CD4-positive, alpha-beta T cell treated with Interleukin-17A for 4 hours (primary cell): ENCODE data around the gene TMPRSS6.

Experiments used
- DNase-seq: peaks from one replicate; pipeline ENCODE4 v3.0.0-alpha.2; 2020; ENCODE audit warnings: mixed read lengths

TMPRSS6 gene

DNA sequence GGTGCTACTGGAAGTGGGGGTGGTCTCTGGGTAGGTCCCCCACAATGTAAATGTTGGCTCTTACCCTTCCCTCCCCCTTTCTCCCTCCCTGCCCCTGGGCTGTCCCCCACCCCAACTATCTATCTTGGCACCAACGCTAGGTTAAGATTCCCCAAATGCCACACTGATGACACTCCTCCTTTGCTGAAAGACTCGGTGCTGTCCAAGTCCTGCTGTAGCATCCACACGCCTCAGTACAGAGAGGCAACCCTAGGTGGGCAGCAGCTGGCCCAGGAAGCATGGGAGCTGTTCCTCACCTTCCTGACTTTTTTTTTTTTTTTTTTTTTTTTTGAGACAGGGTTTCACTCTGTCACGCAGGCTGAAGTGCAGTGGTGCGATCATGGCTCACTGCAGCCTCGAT, 61.4 kb downstream of the TMPRSS6 start:
- no peak for DNase-seq

DNA sequence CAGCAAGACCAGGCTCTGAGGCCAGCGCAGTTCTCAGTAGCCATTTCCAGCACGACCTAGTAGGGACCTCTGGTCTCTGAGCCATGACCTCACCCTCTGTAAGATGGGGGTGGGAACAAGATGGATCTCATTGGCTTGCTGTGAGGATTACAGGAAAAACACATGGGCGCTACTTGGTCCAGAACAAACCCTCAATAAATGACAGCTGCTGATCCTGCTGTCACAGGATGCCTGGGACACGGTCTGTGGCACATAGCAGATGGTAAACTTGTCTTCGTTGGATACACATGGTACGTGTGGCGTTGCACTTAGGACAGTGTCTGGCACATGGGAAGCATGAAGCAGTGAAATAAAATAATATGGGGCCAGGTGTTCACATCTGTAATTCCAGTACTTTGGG, 62.5 kb downstream of the TMPRSS6 start:
- DNase-seq, result no peak

DNA sequence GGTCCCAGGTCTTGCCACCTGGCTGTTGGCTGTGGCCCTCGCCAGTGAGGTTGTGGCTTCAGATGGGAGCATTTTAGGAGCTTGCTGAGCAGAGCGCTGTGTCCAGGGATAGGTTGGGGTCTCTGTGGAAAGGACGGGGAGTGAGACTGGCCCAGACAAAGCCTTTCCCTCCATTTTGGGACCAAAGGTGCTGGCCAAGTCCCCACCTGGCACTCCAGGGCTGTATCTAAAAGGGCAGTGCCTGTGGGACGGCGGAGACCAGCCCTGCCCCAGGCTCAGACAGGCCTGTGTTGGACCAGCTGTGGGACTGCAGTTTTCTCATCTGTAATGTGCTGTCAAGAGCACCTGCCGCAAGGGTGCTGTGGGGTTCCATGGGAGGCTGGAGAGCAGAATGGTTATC, 62.9 kb downstream of the TMPRSS6 start:
- no peak for DNase-seq

- no peak for DNase-seq
These were observed 63.6 kb downstream of the TMPRSS6 start for GRCh38 chr22:37045958-37046357.

DNA sequence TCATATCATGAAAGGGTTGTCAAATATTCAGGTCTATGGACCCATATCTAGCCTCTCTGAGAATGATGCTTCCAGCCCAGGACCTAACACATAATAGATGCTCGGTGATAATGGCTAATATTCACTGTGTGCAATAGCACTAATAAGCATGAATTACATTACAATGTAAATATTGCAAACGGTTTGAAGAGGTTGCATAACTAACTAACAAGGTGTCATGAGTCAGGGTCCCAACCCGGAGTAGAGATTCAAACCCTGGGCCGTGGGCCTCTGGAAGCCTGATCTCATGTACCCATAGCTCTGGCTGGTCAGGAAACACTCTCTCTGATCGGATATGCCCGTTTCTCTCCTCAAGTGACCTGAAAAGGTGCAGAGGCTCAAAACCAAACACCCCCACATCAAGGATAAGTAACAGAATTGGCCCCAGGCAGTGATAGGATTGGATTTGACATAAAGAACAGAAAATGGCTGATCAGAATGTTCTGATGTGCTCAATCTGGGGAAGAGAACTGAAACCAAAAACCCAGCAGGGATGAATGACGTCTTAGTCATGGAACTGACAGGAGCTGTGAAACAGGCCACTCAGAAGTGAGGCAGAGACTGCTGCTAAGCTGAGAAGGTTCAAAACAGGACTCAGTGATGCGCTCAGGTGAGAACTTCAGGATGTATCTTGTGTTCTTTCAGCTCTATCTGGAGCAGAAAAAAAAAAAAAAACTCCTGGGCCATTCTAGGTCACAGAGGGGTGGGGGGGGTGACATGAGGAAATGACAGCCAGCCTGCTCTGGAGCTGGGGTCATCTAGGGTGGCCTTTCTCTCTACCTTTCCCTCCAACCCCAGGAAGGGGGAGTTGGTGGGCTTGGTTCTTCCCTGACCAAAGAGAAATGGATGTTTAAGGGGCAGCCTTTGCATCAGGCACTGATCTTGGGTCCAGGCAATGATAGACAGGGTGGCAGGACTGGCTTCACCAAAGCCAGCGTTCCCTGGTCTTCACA, 64.6 kb downstream of the TMPRSS6 start:
- DNase-seq, result no peak

DNA sequence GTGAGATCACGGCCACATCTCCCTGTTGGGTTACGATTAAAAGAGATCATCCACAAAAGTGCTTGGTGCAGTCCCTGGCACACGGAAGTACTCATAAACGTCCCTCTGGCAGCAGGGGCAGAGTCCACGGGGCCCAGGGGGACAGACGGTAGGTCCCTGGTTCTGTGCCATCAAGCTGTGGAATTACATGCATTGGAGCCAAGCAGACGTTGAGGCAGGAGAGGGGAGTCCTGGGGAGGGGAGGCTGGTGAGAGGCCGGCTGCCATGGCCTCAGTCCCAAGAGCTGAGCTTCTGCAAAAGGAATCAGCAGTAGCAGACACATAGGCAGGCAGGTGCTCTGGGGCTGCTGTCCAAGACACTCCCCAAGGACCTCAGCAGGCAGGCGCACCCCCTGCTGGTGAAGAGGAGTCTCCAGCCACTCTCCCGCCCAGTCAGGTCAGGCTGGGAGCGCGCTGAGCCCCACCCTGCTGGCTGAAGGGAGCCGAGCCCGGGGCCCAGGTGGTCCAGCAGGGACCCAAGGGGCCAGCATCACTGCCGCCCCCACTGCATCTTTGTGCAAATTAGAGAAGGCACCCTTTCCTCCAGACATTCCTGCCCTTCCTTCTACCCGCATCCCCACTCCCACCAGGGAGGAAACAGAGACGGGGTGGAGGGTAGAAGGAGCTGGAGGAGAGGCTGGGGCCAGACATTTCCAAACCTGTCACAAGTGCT, 65.5 kb downstream of the TMPRSS6 start:
- DNase-seq, result peak; percentile 50

GRCh38 chr22:37043209-37043827, 66.2 kb downstream of the TMPRSS6 start:
- no peak for DNase-seq

GRCh38 chr22:37039466-37039865, 70.0 kb downstream of the TMPRSS6 start:
- no peak for DNase-seq

GRCh38 chr22:37037669-37038068, 71.8 kb downstream of the TMPRSS6 start:
- no peak for DNase-seq

- DNase-seq, result no peak
These were observed 72.7 kb downstream of the TMPRSS6 start for GRCh38 chr22:37036655-37037377.

- DNase-seq, result no peak
These were observed 75.7 kb downstream of the TMPRSS6 start for GRCh38 chr22:37033605-37034430.

DNA sequence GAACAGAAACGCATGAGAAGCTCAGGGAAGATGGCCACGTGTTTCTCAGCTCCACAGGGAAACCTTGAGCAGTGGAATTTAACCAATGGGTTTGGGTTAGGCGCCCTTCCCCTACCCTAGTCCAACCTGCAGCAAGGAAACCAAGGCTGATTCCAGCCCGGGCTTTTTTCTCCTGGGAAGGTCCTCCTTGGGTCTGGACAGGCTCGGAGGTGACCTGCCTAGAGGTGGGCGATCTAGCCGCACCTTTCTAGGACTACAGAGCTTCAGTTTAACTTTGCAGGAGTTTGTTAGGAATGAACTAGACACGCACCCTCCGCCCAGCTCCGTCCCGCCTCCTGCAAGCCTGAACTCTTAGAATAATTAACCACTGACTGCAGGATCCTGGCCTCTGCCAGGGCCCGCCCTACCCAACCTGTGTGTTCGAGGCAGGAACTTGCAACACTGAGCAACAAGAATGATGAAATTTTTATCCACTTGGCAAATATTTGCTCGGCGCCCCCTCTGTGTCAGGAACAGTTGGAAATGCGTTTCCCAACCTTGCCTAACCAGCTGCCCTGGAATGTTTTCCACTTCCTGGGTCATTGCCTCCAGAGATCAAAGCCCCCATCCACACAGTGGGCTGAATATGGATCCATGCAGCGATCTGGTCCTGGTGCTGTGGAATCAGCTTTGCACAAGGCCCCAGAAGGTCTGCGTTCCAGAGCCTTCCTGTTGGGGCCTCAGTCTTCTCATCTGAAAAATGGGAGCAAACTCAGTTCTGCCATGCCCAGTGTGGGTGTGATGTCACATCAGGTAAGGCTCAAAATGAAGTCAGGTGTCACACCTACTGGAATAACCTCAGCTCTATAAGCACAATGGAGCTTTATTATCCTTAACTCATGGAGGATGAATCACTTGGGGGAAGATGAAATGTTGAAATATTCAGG, 76.7 kb downstream of the TMPRSS6 start:
- DNase-seq, result no peak

DNA sequence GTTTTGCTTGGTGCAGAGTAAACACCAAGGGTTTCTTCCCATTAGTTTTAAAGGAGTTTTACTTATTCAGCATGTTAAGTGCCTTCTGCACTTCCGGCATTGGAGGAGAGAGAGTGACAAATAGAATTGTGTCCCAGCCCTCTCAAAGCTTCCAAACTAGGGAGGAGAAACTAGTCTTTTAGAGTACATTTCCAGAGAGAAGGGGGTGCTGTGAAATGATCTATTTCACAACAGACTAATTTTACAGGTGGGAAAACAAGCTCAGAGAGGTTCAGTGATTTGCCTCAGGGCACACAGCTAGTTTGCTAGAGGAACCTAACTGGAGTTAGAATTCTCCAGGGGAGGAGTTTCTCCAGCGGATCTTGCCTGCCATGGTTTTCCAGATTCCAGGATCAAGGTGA, 77.4 kb downstream of the TMPRSS6 start:
- DNase-seq, result no peak

DNA sequence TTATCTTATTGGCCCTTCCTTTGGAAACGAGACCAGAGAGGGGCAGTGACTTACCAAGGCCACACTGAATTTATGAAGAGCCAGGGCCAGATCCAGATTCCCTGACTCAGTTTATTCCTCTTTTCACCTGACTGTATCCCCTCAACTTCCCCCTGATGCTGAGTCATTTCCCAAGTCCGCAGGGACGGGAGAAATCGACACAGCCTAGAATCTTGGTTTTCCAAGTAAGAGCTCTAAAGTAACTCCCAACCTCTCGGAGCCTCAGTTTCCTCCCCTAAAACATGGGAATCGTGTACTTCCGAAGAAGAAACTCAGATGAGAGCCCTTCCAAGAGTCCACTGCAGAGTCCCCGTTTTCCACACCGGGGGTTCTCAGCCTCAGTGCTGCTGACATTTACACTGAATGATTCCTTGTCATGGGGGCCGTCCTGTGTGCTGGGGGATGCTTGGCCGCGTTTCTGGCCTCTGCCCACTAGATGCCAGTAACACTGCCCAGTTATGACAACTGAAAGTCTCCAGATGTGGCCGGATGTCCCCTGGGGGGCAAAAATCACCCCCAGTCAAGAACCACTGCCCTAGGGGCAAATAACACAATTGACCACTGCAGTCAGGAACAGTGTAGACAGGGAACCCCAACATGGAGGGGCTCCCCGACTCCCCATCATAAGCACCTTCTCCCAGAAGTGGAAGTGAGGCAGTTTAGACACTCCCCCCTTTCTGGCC, 78.8 kb downstream of the TMPRSS6 start:
- DNase-seq, result no peak

DNA sequence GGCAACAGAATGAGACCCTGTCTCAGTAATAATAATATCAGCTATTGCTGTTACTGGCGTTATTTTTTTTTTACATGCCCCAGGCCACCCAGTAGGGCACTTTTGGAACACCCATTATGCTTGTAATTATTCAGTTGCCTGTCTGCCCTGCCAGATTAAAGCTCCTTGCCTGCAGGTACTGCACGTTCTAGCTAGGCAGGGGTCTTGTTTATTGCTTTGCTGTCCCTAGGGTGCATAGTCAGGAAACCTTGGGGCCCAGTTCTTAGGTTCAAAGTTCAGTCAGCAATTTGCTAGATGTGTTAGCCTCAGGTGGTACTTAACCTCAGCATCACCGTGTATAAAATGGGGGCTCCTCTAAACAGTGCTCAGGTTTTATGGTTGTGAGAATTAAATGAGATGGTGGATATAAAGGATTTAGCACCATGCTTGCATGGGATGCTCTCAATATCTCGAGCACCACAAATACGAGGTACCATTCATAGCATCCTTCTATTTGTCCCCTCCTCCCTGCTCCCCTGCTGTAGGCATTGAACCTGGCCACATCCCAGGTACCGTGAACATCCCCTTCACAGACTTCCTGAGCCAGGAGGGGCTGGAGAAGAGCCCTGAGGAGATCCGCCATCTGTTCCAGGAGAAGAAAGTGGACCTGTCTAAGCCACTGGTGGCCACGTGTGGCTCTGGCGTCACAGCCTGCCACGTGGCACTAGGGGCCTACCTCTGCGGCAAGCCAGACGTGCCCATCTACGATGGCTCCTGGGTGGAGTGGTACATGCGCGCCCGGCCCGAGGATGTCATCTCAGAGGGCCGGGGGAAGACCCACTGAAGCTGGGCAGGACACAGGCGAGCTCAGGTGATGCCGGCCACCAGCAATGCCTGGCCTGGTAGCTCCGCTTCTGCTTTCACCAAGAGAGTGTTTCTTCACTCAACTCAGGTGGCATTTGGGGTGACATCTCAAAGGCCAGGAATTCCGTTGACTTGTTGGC, 80.5 kb downstream of the TMPRSS6 start:
- DNase-seq, result no peak

GRCh38 chr22:37027556-37027955, 82.0 kb downstream of the TMPRSS6 start:
- no peak for DNase-seq

- DNase-seq, result no peak
These were observed 83.2 kb downstream of the TMPRSS6 start for GRCh38 chr22:37026325-37026724.

- no peak for DNase-seq
These were observed 83.9 kb downstream of the TMPRSS6 start for GRCh38 chr22:37025500-37026070.
